Kidney epithelial cell (primary cell): ENCODE results near the gene XKRX. TPM values are rescaled to one million over a fixed set of nuclear protein-coding genes. Genes with fewer than 3 reads are reported as not detected.

Source experiments
- DNase-seq: peaks from one replicate; pipeline ENCODE4 v3.0.0-alpha.2; 2010; ENCODE audit warnings: low read depth
- H3K27me3 ChIP-seq: 2 replicates; pipeline ENCODE4 v1.6.0; 2011; ENCODE audit warnings: low read length; ENCODE audit not compliant: control insufficient read depth, insufficient read depth
- H3K36me3 ChIP-seq: 2 replicates; pipeline ENCODE4 v1.5.1; 2011; ENCODE audit warnings: low read length; ENCODE audit not compliant: control insufficient read depth, insufficient read depth
- H3K4me3 ChIP-seq: 2 replicates; pipeline ENCODE4 v1.5.1; 2011; ENCODE audit warnings: low read depth, mild to moderate bottlenecking, control low read depth, low read length
- CTCF ChIP-seq: IDR thresholded peaks from 2 replicates; pipeline ENCODE4 v1.5.1; 2011; ENCODE audit warnings: mild to moderate bottlenecking, moderate library complexity, low read length, control low read depth, inconsistent platforms; ENCODE audit not compliant: insufficient read depth, poor library complexity, severe bottlenecking
- total RNA-seq: library from RNA; depleted of rRNA; stranded (reverse); fragments of >200 nt; gene quantifications from 2 replicates; pipeline ENCODE4 v1.2.3, GENCODE V29; 2015

The XKRX gene
- total RNA-seq = 0.04 TPM in 1 of 2 replicates, not detected in the other

- Histone ChIP-seq H3K27me3 (no peaks in the 10 kb centered on the region), H3K36me3 (no peaks in the 10 kb centered on the region), H3K4me3 (peak within 1 kb of the TSS; percentile 43)
- TF ChIP-seq CTCF = no peak
- DNase-seq = no peak
Measured at GRCh38 chrX:100928660-100929613, at the start of gene XKRX. TSS of gene XKRX (minus strand) at chrX:100928917. CDS start at chrX:100928304, 613 bp downstream.

GRCh38 chrX:100976211-100976610 is 47.5 kb upstream of the XKRX start:
- no peak for DNase-seq
- TF ChIP-seq CTCF = no peak
- no peak overlapping the region for H3K4me3 ChIP-seq
- no peaks in the 10 kb centered on the region for H3K36me3 ChIP-seq
- H3K27me3 ChIP-seq = no peaks in the 10 kb centered on the region

- Histone ChIP-seq H3K27me3 (no peaks in the 10 kb centered on the region), H3K4me3 (no peak overlapping the region), H3K36me3 (no peaks in the 10 kb centered on the region)
- DNase-seq = no peak
- no peak for TF ChIP-seq CTCF
Measured at GRCh38 chrX:100975212-100975611, 46.5 kb upstream of the XKRX start.

GRCh38 chrX:100973411-100973810 is 44.7 kb upstream of the XKRX start:
- Histone ChIP-seq H3K27me3 (no peaks in the 10 kb centered on the region), H3K36me3 (no peaks in the 10 kb centered on the region), H3K4me3 (no peak overlapping the region)
- no peak for DNase-seq
- TF ChIP-seq CTCF = no peak

GRCh38 chrX:100969936-100970335 is 41.2 kb upstream of the XKRX start:
- Histone ChIP-seq H3K4me3 (no peak overlapping the region), H3K36me3 (no peaks in the 10 kb centered on the region), H3K27me3 (no peaks in the 10 kb centered on the region)
- DNase-seq = no peak
- no peak for TF ChIP-seq CTCF
